GM04503 (cell line): Measurements from ENCODE around the gene OR51S1.
"Not testable (repeated sequence)": the region's sequence is repeated elsewhere in the genome, so short reads cannot be mapped to it uniquely, and the experiment has no call there.

ENCODE experiments used
- DNase-seq: peaks from one replicate; pipeline ENCODE4 v3.0.0-alpha.2; 2012; ENCODE audit warnings: low read depth

Gene OR51S1

DNA sequence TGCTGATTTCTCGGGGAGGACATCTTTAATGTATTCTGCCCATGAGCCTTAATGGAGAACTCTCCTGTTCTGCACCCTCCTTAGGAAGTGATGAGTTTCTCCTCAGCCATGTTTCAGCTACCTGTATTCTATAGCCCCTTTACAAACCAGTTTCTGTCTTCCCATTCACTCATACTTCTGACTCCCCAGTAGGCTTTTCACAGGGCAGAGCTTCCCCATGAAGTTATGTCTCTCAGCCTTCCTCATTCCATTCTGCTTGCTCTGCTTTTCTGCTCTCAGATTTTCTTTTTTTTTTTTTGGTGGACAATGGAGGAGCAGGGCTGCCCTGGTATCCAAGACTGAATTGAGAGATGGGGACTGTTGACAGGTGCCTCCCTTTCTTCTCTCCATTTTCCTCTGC lies 40.5 kb downstream of the OR51S1 start:
- no peak for DNase-seq

DNA sequence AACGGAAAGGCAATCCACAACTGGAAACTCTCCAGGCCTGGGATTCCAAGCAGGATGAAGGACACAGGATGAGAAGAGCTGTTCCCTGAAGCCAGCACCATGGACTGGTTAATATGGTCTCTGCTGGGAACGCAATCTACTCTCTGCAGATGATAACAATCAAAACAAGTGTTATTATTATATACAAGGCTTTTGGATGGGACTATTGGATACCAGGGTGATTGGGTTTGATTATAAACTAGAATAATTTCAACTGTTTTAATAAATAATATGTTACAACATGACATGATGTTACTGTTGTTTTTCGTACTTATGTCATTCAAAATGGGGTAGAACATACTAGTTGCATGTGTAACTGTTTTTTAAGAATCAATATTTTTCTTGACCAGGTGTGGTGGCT lies 44.7 kb downstream of the OR51S1 start, which contains the start of gene OR52R1:
OR52R1 (minus strand) TSS at position 101 of the 400 bp plus-strand sequence; CDS start at position 101, 0 bp downstream.
- DNase-seq = no peak

DNA sequence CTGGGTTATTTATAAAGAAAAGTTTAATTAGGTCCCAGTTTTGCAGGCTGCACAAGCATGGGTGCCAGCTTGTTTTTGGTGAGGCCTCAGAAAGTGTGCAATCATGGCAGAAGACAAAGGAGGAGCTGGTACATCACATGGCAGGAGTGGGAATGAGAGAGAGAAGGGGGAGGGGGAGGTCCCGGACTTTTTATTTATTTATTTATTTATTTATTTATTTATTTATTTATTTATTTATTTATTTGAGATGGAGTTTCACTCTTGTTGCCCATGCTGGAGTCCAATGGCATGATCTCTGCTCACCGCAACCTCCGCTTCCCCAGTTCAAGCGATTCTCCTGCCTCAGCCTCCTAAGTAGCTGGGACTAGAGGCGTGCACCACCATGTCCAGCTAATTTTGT lies 47.7 kb downstream of the OR51S1 start:
- not testable (repeated sequence) for DNase-seq

DNA sequence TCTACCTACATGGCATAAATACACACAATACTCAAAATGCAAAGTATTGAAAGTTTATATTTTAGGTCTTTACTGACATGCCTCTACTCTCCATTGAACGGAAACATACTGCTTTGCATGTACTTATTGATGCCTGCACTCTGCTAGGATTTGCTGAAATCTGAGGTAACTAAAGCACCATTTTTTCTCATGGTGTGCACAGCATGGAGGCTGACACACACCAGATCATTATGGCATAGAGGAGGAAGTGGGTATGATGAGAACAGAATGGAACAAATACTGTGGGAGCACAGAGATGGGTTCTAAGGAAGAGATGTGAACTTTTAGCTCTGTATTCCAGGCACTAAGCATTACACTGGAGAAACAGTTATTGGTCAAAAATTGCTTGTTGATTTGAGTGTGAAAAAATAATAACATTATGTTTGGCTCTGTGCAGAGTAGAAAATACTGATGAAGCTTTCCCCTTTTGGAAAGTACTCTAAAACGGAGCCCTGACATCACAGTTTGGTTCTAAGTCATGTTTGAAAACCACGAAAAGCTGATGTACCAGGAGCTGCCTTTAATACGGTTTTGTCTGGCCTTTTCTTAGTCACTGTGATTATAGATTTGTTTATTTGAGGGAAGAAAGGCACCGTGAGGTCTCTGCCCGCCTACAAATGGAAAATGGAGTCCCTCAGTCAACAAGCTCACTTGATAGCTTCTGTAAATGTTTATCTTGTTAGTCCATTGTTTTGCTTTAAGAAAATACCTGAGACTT lies 50.4 kb downstream of the OR51S1 start:
- no peak for DNase-seq
